ENCODE measurements around the gene GSN. TPM values are rescaled to one million over a fixed set of nuclear protein-coding genes. Genes with fewer than 3 reads are reported as not detected.

The GSN gene
- total RNA-seq, 4 donors from 2014 or later: 2,362 to 3,466 (median 3,146) TPM

- H3K27me3 ChIP-seq: no peaks in the 10 kb centered on the region
- 34 to 47% methylated on average over 8 of the region's 8 CpGs for WGBS, 2 donors (ENCODE audit: low coverage in 1 of 2)
- peak; percentile 10 for TF ChIP-seq POLR2AphosphoS5 (IDR thresholded peaks at IDR 0.05)
- TF ChIP-seq, protein P1, sequence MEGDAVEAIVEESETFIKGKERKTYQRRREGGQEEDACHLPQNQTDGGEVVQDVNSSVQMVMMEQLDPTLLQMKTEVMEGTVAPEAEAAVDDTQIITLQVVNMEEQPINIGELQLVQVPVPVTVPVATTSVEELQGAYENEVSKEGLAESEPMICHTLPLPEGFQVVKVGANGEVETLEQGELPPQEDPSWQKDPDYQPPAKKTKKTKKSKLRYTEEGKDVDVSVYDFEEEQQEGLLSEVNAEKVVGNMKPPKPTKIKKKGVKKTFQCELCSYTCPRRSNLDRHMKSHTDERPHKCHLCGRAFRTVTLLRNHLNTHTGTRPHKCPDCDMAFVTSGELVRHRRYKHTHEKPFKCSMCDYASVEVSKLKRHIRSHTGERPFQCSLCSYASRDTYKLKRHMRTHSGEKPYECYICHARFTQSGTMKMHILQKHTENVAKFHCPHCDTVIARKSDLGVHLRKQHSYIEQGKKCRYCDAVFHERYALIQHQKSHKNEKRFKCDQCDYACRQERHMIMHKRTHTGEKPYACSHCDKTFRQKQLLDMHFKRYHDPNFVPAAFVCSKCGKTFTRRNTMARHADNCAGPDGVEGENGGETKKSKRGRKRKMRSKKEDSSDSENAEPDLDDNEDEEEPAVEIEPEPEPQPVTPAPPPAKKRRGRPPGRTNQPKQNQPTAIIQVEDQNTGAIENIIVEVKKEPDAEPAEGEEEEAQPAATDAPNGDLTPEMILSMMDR (IDR thresholded peaks at IDR 0.05): no peak
- TF ChIP-seq POLR2A (IDR thresholded peaks at IDR 0.05): no peak
- no peak for TF ChIP-seq EP300 (IDR thresholded peaks at IDR 0.05)
- H3K27ac ChIP-seq: peak overlapping the region; percentile 94 to 98 (median 97)
- peaks cover 0 to 6% of the 10 kb centered on the region in 2 donors for H3K36me3 ChIP-seq
- peaks cover 25 to 86% (median 34%) of the 10 kb centered on the region in 3 donors for H3K4me1 ChIP-seq
- H3K4me3 ChIP-seq: peak overlapping the region; percentile 75 to 78
- H3K9me3 ChIP-seq: no peaks in the 10 kb centered on the region
- ATAC-seq: no peak
These were observed 100.8 kb downstream of the GSN start for GRCh38 chr9:121368745-121369144.

- peak; percentile 99 for TF ChIP-seq POLR2A (IDR thresholded peaks at IDR 0.05)
- TF ChIP-seq POLR2AphosphoS5 (IDR thresholded peaks at IDR 0.05): peak; percentile 100
- no peak for TF ChIP-seq EP300 (IDR thresholded peaks at IDR 0.05)
- H3K4me1 ChIP-seq: peaks cover 15 to 86% (median 27%) of the 10 kb centered on the region in 3 donors
- H3K9me3 ChIP-seq: no peaks in the 10 kb centered on the region
- peak within 1 kb of the TSS; percentile 75 to 78 for H3K4me3 ChIP-seq
- H3K36me3 ChIP-seq: peaks cover 0 to 6% of the 10 kb centered on the region in 2 donors
- WGBS, 2 donors (ENCODE audit: low coverage in 1 of 2): 0% methylated on average over 1 to 7 of the region's 52 CpGs
- H3K27me3 ChIP-seq: no peaks in the 10 kb centered on the region
- H3K27ac ChIP-seq: peak within 1 kb of the TSS; percentile 94 to 98 (median 97)
- ATAC-seq: peak; percentile 78
These were observed 101.8 kb downstream of the GSN start, which contains the start of gene STOM for GRCh38 chr9:121369595-121370265. Gene STOM (minus strand): TSS chr9:121370250. CDS start chr9:121370187, 63 bp downstream.

- no peaks in the 10 kb centered on the region for H3K27me3 ChIP-seq
- peak overlapping the region; percentile 43 to 97 (median 96) for H3K27ac ChIP-seq
- no peak for ATAC-seq
- H3K36me3 ChIP-seq: peaks cover 0 to 2% of the 10 kb centered on the region in 2 donors
- no peaks in the 10 kb centered on the region for H3K9me3 ChIP-seq
- H3K4me1 ChIP-seq: peaks cover 2 to 81% (median 18%) of the 10 kb centered on the region in 3 donors
- WGBS, 2 donors (ENCODE audit: low coverage in 1 of 2): 36 to 38% methylated on average over 2 to 3 of the region's 4 CpGs
- TF ChIP-seq, protein P1 (IDR thresholded peaks at IDR 0.05): no peak
- no peak overlapping the region for H3K4me3 ChIP-seq
These were observed 103.6 kb downstream of the GSN start for GRCh38 chr9:121371495-121372061.

GRCh38 chr9:121372239-121373010 lies 104.5 kb downstream of the GSN start:
- 58 to 84% methylated on average over 3 to 6 of the region's 6 CpGs for WGBS, 2 donors (ENCODE audit: low coverage in 1 of 2)
- no peak for ATAC-seq
- no peak for TF ChIP-seq POLR2AphosphoS5 (IDR thresholded peaks at IDR 0.05)
- Histone ChIP-seq H3K36me3 (no peaks in the 10 kb centered on the region), H3K9me3 (no peaks in the 10 kb centered on the region), H3K4me1 (peaks cover 0 to 72% (median 18%) of the 10 kb centered on the region in 3 donors), H3K27me3 (no peaks in the 10 kb centered on the region), H3K27ac (peak overlapping the region; percentile 74 to 97 (median 96)), H3K4me3 (no peak overlapping the region)

- no peak for ATAC-seq
These were observed 105.2 kb downstream of the GSN start for GRCh38 chr9:121373011-121373729.

More at GRCh38 chr9:121373011-121373729, 105.2 kb downstream of the GSN start:
- Histone ChIP-seq H3K4me1 (peaks cover 0 to 65% (median 18%) of the 10 kb centered on the region in 3 donors), H3K36me3 (no peaks in the 10 kb centered on the region), H3K27me3 (no peaks in the 10 kb centered on the region), H3K4me3 (no peak overlapping the region), H3K27ac (peak overlapping the region; percentile 74 to 97 (median 96)), H3K9me3 (no peaks in the 10 kb centered on the region)
- peak; percentile 77 for TF ChIP-seq POLR2AphosphoS5 (IDR thresholded peaks at IDR 0.05)
- TF ChIP-seq POLR2A (IDR thresholded peaks at IDR 0.05): no peak
- TF ChIP-seq EP300 (IDR thresholded peaks at IDR 0.05): no peak
- TF ChIP-seq, protein P1 (IDR thresholded peaks at IDR 0.05): no peak
- WGBS, 2 donors (ENCODE audit: low coverage in 1 of 2): 15 to 24% methylated on average over 5 of the region's 5 CpGs

All from gastroesophageal sphincter (tissue), 4 donors.